Adrenal gland (tissue), 5 donors: Measurements from ENCODE around the gene CSRNP2.

ENCODE experiments used
- POLR2A ChIP-seq, 2 donors: fragments of 450-650 bp; IDR thresholded peaks; one replicate each; pipeline ENCODE4 v1.6.1; 2017; ENCODE audit warnings: antibody characterized with exemption in 2 of 2, mild to moderate bottlenecking in 2 of 2, moderate library complexity in 1 of 2
- TF ChIP-seq, protein P1 (sequence below), 6 experiments: fragments of 450-650 bp in 4 of 6; fragments of 200-600 bp in 2 of 6; sonication (generic) in 1 of 6; IDR thresholded peaks; 1 replicate in 5 of 6; 2 replicates in 1 of 6; pipeline versions ENCODE4 v1.5.1 to v1.8.0; 2016 to 2021; ENCODE audit warnings: antibody characterized with exemption in 6 of 6, mild to moderate bottlenecking in 2 of 6, moderate library complexity in 1 of 6
- donor health status: DM: no; HTN: no; CAD: no.

DNA sequence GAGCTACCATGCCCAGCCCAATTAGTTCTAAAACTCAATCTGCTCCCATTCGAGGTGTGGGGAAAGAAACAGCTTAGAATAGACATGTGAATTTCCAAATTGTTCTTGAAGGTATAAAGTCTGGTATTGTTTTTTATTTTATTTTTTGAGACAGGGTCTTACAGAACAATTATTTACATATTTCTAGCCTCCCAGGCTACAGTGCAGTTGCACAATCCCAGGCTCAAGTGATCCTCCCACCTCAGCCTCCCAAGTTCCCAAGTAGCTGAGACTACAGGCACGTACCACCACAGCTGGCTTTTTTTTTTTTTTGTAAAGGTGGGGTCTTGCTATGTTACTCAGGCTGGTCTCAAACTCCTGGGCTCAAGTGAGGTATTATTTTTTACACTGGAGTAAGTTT lies 63.5 kb downstream of the CSRNP2 start:
- TF ChIP-seq, protein P1, sequence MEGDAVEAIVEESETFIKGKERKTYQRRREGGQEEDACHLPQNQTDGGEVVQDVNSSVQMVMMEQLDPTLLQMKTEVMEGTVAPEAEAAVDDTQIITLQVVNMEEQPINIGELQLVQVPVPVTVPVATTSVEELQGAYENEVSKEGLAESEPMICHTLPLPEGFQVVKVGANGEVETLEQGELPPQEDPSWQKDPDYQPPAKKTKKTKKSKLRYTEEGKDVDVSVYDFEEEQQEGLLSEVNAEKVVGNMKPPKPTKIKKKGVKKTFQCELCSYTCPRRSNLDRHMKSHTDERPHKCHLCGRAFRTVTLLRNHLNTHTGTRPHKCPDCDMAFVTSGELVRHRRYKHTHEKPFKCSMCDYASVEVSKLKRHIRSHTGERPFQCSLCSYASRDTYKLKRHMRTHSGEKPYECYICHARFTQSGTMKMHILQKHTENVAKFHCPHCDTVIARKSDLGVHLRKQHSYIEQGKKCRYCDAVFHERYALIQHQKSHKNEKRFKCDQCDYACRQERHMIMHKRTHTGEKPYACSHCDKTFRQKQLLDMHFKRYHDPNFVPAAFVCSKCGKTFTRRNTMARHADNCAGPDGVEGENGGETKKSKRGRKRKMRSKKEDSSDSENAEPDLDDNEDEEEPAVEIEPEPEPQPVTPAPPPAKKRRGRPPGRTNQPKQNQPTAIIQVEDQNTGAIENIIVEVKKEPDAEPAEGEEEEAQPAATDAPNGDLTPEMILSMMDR (IDR thresholded peaks at IDR 0.05): no peak
- TF ChIP-seq POLR2A (IDR thresholded peaks at IDR 0.05): no peak
